ENCODE data around the gene PAQR3. TPM values are rescaled to one million over a fixed set of nuclear protein-coding genes. Genes with fewer than 3 reads are reported as not detected.

The PAQR3 gene, protein sequence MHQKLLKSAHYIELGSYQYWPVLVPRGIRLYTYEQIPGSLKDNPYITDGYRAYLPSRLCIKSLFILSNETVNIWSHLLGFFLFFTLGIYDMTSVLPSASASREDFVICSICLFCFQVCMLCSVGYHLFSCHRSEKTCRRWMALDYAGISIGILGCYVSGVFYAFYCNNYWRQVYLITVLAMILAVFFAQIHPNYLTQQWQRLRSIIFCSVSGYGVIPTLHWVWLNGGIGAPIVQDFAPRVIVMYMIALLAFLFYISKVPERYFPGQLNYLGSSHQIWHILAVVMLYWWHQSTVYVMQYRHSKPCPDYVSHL
- 31.5 and 33.5 TPM in 2 replicates for total RNA-seq (2013; cell fraction: nucleolus; rRNA removed)
- total RNA-seq (2014; rRNA removed) (7.2 and 9.0 TPM in 2 replicates), total RNA-seq (2014; rRNA removed; fragmentation: Illumina TruSeq; extraction: Trizol) (6.3 and 8.7 TPM in 2 replicates), total RNA-seq (2021) (8.3 and 8.5 TPM in 2 replicates), polyA plus RNA-seq (2011; rRNA removed) (25.4 and 30.0 TPM in 2 replicates), polyA plus RNA-seq (2014; fragmentation: Illumina TruSeq; extraction: Trizol) (7.0 and 10.9 TPM in 2 replicates), polyA plus RNA-seq (2014; fragmentation: Nextera tagmentation; extraction: Ambion mirVana) (1 to 10 TPM; 2.2 to 3.0 TPM), polyA plus RNA-seq (2014; rRNA removed) (4.8 and 7.1 TPM in 2 replicates), polyA plus RNA-seq (2016; fragmentation: Nextera tagmentation; extraction: Ambion mirVana) (1 to 10 TPM; 7.6 to 8.1 TPM), polyA minus RNA-seq (2011; rRNA and poly(A)+ RNA removed) (18.5 and 30.7 TPM in 2 replicates), Bru-seq, nascent RNA (percentile 71 among the genes with signal in this experiment), BruChase-seq, experiment 1, labeled RNA remaining after a 6-hour chase (percentile 61 among the genes with signal in this experiment), BruChase-seq, experiment 2, labeled RNA remaining after a 2-hour chase (percentile 69 among the genes with signal in this experiment)
- 1.4 TPM for polyA plus RNA-seq (2011; ENCODE audit: low read depth)
- polyA plus RNA-seq (2011; cell fraction: cytosol; rRNA removed) = 8.6 and 9.1 TPM in 2 replicates
- polyA plus RNA-seq (2011; cell fraction: nucleus; rRNA removed) = 31.3 and 33.5 TPM in 2 replicates
- polyA plus RNA-seq (2012) = 3.0 and 4.4 TPM in 2 replicates
- 6.5 and 7.6 TPM in 2 replicates for polyA minus RNA-seq (2011; cell fraction: cytosol; rRNA and poly(A)+ RNA removed)
- polyA minus RNA-seq (2011; cell fraction: nucleus; rRNA and poly(A)+ RNA removed) = 16.8 and 32.1 TPM in 2 replicates
- long read RNA-seq, experiment 1 = 0 reads
- long read RNA-seq, experiment 2, partial matches to known transcripts = 1 of 4 reads
- long read RNA-seq, experiment 2, other reads (novel, unspliced or antisense) = 3 of 4 reads

GRCh38 chr4:78938868-78939666 lies at the start of gene PAQR3:
PAQR3 (minus strand) TSS chr4:78939438; CDS start chr4:78939224, 214 bp downstream.
- POLR2A ChIA-PET = interaction anchor here (0.6 to 0.7 kb wide), 8 partner anchors 17 to 1048 kb away, joined by 3 to 5 read pairs (median 4); no protein-coding TSS in a partner anchor
- BruUV-seq (replicated peaks) = no TSS peak
- no peak for FAIRE-seq
- peak; percentile 56; the same call in 1 of the 2 replicates for TF ChIP-seq HDGF (IDR thresholded peaks at IDR 0.05)
- TF ChIP-seq SMC3 (IDR thresholded peaks at IDR 0.05; ENCODE audit: borderline replicate concordance, low read length) = no peak
- TF ChIP-seq GATAD2B (conservative IDR thresholded peaks at IDR 0.05; ENCODE audit: low read depth) = peak; percentile 88
- no peak for TF ChIP-seq TCF3 (IDR thresholded peaks at IDR 0.05; ENCODE audit: borderline replicate concordance, insufficient read depth, low read depth, low read length)
- no peak for TF ChIP-seq BRCA1 (IDR thresholded peaks at IDR 0.05; ENCODE audit: low read depth, low read length)
- TF ChIP-seq LARP7 (IDR thresholded peaks at IDR 0.05) = peak; percentile 96
- TF ChIP-seq, protein P1, sequence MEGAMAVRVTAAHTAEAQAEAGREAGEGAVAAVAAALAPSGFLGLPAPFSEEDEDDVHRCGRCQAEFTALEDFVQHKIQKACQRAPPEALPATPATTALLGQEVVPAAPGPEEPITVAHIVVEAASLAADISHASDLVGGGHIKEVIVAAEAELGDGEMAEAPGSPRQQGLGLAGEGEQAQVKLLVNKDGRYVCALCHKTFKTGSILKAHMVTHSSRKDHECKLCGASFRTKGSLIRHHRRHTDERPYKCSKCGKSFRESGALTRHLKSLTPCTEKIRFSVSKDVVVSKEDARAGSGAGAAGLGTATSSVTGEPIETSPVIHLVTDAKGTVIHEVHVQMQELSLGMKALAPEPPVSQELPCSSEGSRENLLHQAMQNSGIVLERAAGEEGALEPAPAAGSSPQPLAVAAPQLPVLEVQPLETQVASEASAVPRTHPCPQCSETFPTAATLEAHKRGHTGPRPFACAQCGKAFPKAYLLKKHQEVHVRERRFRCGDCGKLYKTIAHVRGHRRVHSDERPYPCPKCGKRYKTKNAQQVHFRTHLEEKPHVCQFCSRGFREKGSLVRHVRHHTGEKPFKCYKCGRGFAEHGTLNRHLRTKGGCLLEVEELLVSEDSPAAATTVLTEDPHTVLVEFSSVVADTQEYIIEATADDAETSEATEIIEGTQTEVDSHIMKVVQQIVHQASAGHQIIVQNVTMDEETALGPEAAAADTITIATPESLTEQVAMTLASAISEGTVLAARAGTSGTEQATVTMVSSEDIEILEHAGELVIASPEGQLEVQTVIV (IDR thresholded peaks at IDR 0.05; ENCODE audit: borderline replicate concordance, partially characterized antibody) = no peak
- TF ChIP-seq, protein P2, sequence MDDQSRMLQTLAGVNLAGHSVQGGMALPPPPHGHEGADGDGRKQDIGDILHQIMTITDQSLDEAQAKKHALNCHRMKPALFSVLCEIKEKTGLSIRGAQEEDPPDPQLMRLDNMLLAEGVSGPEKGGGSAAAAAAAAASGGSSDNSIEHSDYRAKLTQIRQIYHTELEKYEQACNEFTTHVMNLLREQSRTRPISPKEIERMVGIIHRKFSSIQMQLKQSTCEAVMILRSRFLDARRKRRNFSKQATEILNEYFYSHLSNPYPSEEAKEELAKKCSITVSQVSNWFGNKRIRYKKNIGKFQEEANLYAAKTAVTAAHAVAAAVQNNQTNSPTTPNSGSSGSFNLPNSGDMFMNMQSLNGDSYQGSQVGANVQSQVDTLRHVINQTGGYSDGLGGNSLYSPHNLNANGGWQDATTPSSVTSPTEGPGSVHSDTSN (IDR thresholded peaks at IDR 0.05; ENCODE audit: insufficient replicate concordance, low read depth, low read length) = no peak
- TF ChIP-seq IKZF1 (conservative IDR thresholded peaks at IDR 0.05) = peak; percentile 86
- no peak for TF ChIP-seq CBX5 (IDR thresholded peaks at IDR 0.05; ENCODE audit: low read depth)

More at GRCh38 chr4:78938868-78939666, at the start of gene PAQR3:
- 3% methylated on average over 54 of the region's 77 CpGs for WGBS (ENCODE audit: insufficient coverage, insufficient replicate concordance, low lambda C conversion rate, missing lambda C conversion rate)
- Histone ChIP-seq H3K4me2 (ENCODE audit: control insufficient read depth, insufficient read depth) (peak within 1 kb of the TSS; percentile 96), H3K4me1 (ENCODE audit: control insufficient read depth, insufficient read depth, low read length) (no peaks in the 10 kb centered on the region; the same call in 1 of the 2 replicates), H3K36me3 (ENCODE audit: control insufficient read depth in 2 of 2, insufficient read depth in 2 of 2, low read length in 1 of 2) (no peaks in the 10 kb centered on the region), H3K9ac (ENCODE audit: control insufficient read depth, insufficient read depth, low read length) (peak within 1 kb of the TSS; percentile 75), H3K79me2 (ENCODE audit: control insufficient read depth, insufficient read depth, low read length) (peaks cover 1% of the 10 kb centered on the region), H3K27me3 (replicated peaks in 1 of 2; ENCODE audit: control insufficient read depth in 2 of 2, insufficient read depth in 2 of 2, low read length in 1 of 2) (no peaks in the 10 kb centered on the region), H2AFZ (ENCODE audit: control insufficient read depth, low read depth, low read length) (peak within 1 kb of the TSS; percentile 92), H3K4me3 (peak within 1 kb of the TSS; percentile 78), H4K20me1 (ENCODE audit: control insufficient read depth, insufficient read depth) (no peaks in the 10 kb centered on the region), H3K9me3 (replicated peaks; ENCODE audit: control insufficient read depth, insufficient read depth, low read length) (no peaks in the 10 kb centered on the region; the same call in 2 of the 3 replicates), H3K27ac (ENCODE audit: control insufficient read depth, insufficient read depth) (no peak within 1 kb of the TSS; the same call in 1 of the 2 replicates)
- intact Hi-C loops (cut with micrococcal nuclease; ENCODE audit: unreplicated experiment) = loop anchor here (5.0 kb wide), 1 partner anchor 327 kb away; no protein-coding TSS in a partner anchor
- RAD21 ChIA-PET (ENCODE audit: unreplicated experiment) = interaction anchor here (0.6 to 1.3 kb wide), 9 partner anchors 8 to 1121 kb away, joined by 3 to 4 read pairs (median 3); no protein-coding TSS in a partner anchor
- SMC1A ChIA-PET (ENCODE audit: uncharacterized antibody, unreplicated experiment) = interaction anchor here (0.5 to 3.5 kb wide), 9 partner anchors 8 to 400 kb away, joined by 3 to 20 read pairs (median 6); no protein-coding TSS in a partner anchor
- peak; percentile 97 for ATAC-seq
- in situ Hi-C loops (cut with MboI) = no loop called here
- CTCF ChIA-PET = interaction anchor here (1.0 to 4.1 kb wide), 6 partner anchors 13 to 1243 kb away, joined by 3 to 26 read pairs (median 5); no protein-coding TSS in a partner anchor
- DNase-seq (ENCODE audit: low read depth, low spot score) = peak; percentile 21

Data from GM12878 (cell line).